ENCODE measurements around the gene ZC3HAV1.

Gene ZC3HAV1

GRCh38 chr7:139011373-139011772, 98.1 kb downstream of the ZC3HAV1 start:
- DNase-seq, result no peak

GRCh38 chr7:139004321-139005090, 105.0 kb downstream of the ZC3HAV1 start:
- DNase-seq, result no peak

GRCh38 chr7:138999414-138999813, 110.1 kb downstream of the ZC3HAV1 start:
- DNase-seq, result no peak
